ENCODE measurements around the gene SCAF1. TPM values are rescaled to one million over a fixed set of nuclear protein-coding genes. Genes with fewer than 3 reads are reported as not detected.

The SCAF1 gene
- total RNA-seq, 2 donors from 2014 or later: 16.1 to 36.6 TPM

DNA sequence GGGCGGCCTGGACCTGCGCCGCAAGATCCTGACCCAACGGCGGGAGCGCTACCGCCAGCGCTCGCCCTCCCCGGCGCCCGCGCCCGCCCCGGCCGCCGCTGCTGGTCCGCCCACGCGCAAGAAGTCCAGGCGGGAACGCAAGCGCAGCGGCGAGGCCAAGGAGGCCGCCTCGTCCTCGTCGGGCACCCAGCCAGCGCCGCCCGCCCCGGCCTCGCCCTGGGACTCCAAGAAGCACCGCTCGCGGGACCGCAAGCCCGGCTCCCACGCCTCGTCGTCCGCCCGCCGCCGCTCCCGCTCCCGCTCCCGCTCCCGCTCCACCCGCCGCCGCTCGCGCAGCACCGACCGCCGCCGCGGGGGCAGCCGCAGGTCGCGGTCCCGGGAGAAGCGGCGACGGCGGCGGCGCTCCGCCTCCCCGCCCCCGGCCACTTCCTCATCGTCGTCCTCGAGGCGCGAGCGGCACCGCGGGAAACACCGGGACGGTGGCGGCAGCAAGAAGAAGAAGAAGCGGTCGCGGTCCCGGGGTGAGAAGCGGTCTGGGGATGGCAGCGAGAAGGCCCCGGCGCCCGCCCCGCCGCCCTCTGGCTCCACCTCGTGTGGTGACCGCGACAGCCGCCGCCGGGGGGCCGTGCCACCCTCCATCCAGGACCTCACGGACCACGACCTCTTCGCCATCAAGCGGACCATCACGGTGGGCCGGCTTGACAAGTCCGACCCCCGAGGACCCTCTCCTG is 10.0 kb downstream of the SCAF1 start:
- no peak for DNase-seq
- intact Hi-C loops (cut with DNase I): no loop called here
- H3K4me1 ChIP-seq: no peaks in the 10 kb centered on the region
- no peak overlapping the region for H3K4me3 ChIP-seq
- no peak for ATAC-seq
- WGBS, 2 donors: 96% methylated on average over 104 to 106 of the region's 110 CpGs
- no peak overlapping the region for H3K27ac ChIP-seq
- H3K9me3 ChIP-seq: no peaks in the 10 kb centered on the region
- TF ChIP-seq POLR2A (IDR thresholded peaks at IDR 0.05): no peak
- TF ChIP-seq, protein P1, sequence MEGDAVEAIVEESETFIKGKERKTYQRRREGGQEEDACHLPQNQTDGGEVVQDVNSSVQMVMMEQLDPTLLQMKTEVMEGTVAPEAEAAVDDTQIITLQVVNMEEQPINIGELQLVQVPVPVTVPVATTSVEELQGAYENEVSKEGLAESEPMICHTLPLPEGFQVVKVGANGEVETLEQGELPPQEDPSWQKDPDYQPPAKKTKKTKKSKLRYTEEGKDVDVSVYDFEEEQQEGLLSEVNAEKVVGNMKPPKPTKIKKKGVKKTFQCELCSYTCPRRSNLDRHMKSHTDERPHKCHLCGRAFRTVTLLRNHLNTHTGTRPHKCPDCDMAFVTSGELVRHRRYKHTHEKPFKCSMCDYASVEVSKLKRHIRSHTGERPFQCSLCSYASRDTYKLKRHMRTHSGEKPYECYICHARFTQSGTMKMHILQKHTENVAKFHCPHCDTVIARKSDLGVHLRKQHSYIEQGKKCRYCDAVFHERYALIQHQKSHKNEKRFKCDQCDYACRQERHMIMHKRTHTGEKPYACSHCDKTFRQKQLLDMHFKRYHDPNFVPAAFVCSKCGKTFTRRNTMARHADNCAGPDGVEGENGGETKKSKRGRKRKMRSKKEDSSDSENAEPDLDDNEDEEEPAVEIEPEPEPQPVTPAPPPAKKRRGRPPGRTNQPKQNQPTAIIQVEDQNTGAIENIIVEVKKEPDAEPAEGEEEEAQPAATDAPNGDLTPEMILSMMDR (IDR thresholded peaks at IDR 0.05): no peak
- peaks cover 3 to 29% of the 10 kb centered on the region in 2 donors for H3K36me3 ChIP-seq (replicated peaks in 1 of 2; ENCODE audit: insufficient read depth in 1 of 2, low read depth in 2 of 2)
- no peaks in the 10 kb centered on the region for H3K27me3 ChIP-seq

DNA sequence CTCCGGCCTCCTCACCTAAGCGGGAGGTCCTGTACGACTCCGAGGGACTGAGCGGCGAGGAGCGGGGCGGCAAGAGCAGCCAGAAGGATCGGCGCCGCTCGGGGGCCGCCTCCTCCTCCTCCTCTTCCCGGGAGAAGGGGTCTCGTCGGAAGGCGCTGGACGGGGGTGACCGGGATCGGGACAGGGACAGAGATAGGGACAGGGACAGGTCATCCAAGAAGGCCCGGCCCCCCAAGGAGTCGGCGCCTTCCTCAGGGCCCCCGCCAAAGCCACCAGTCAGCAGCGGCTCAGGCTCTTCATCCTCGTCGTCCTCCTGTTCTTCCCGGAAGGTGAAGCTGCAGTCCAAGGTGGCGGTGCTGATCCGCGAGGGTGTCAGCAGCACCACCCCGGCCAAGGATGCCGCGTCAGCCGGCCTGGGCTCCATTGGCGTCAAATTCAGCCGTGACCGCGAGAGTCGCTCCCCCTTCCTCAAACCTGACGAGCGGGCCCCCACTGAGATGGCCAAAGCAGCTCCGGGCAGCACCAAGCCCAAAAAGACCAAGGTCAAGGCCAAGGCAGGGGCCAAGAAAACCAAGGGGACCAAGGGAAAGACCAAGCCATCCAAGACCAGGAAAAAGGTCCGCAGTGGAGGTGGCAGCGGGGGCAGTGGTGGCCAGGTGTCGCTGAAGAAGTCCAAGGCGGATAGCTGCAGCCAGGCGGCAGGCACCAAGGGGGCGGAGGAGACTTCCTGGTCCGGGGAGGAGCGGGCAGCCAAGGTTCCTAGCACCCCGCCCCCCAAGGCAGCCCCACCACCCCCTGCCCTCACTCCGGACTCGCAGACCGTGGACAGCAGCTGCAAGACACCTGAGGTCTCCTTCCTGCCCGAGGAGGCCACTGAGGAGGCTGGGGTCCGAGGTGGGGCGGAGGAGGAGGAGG is 10.8 kb downstream of the SCAF1 start:
- Histone ChIP-seq H3K9me3 (no peaks in the 10 kb centered on the region), H3K27me3 (no peaks in the 10 kb centered on the region), H3K4me3 (no peak overlapping the region), H3K4me1 (no peaks in the 10 kb centered on the region), H3K36me3 (replicated peaks in 1 of 2; ENCODE audit: insufficient read depth in 1 of 2, low read depth in 2 of 2) (peaks cover 3 to 34% of the 10 kb centered on the region in 2 donors), H3K27ac (no peak overlapping the region)
- 93% methylated on average over 39 to 57 of the region's 58 CpGs for WGBS, 2 donors
- TF ChIP-seq, protein P1 (IDR thresholded peaks at IDR 0.05): no peak
- no peak for TF ChIP-seq POLR2A (IDR thresholded peaks at IDR 0.05)
- intact Hi-C loops (cut with DNase I): no loop called here
- ATAC-seq (no peak), DNase-seq (no peak)

DNA sequence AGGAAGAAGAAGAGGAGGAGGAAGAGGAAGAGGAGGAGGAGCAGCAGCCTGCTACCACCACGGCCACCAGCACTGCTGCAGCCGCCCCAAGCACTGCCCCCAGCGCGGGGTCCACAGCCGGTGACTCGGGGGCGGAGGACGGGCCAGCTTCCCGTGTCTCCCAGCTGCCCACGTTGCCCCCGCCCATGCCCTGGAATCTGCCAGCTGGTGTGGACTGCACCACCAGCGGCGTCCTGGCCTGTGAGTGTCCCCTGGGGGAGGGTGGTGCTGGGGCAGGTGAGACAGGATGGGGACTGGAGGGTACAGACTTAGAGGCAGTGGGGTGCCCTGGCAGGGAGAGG is 11.4 kb downstream of the SCAF1 start:
- Histone ChIP-seq H3K9me3 (no peaks in the 10 kb centered on the region), H3K4me3 (no peak overlapping the region), H3K27me3 (no peaks in the 10 kb centered on the region), H3K4me1 (no peaks in the 10 kb centered on the region), H3K27ac (no peak overlapping the region), H3K36me3 (replicated peaks in 1 of 2; ENCODE audit: insufficient read depth in 1 of 2, low read depth in 2 of 2) (peaks cover 3 to 34% of the 10 kb centered on the region in 2 donors)
- no peak for DNase-seq
- TF ChIP-seq, protein P1 (IDR thresholded peaks at IDR 0.05): no peak
- TF ChIP-seq POLR2A (IDR thresholded peaks at IDR 0.05): no peak
- WGBS, 2 donors: 84 to 85% methylated on average over 10 to 13 of the region's 13 CpGs
- intact Hi-C loops (cut with DNase I): no loop called here
- no peak for ATAC-seq

DNA sequence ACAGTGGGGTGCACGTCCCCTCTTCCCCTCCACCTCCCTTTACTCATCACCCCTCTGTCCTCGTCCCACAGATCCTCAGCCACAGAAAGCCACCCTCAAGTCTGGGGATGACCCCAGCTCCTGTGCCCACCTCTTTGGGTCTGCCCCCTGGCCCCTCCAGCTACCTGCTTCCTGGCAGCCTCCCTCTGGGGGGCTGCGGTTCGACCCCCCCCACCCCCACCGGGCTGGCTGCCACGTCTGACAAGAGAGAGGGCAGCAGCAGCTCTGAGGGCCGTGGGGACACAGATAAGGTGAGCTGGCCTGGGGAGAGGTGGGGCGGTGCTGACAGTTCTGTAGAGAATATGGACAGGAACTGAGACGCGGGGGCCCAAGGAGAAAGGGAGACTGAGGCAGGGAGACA is 12.6 kb downstream of the SCAF1 start:
- H3K36me3 ChIP-seq (replicated peaks in 1 of 2; ENCODE audit: insufficient read depth in 1 of 2, low read depth in 2 of 2): peaks cover 3 to 41% of the 10 kb centered on the region in 2 donors
- H3K4me1 ChIP-seq: no peaks in the 10 kb centered on the region
- ATAC-seq: no peak
- H3K9me3 ChIP-seq: no peaks in the 10 kb centered on the region
- WGBS, 2 donors: 83 to 85% methylated on average over 7 to 10 of the region's 10 CpGs
- H3K4me3 ChIP-seq: no peak overlapping the region
- H3K27ac ChIP-seq: no peak overlapping the region
- intact Hi-C loops (cut with DNase I): no loop called here
- no peak for DNase-seq
- TF ChIP-seq, protein P1 (IDR thresholded peaks at IDR 0.05): no peak
- no peak for TF ChIP-seq POLR2A (IDR thresholded peaks at IDR 0.05)
- H3K27me3 ChIP-seq: no peaks in the 10 kb centered on the region

Measured in body of pancreas (tissue), 4 donors.